ENCODE results near the gene ZNFX1.

DNA sequence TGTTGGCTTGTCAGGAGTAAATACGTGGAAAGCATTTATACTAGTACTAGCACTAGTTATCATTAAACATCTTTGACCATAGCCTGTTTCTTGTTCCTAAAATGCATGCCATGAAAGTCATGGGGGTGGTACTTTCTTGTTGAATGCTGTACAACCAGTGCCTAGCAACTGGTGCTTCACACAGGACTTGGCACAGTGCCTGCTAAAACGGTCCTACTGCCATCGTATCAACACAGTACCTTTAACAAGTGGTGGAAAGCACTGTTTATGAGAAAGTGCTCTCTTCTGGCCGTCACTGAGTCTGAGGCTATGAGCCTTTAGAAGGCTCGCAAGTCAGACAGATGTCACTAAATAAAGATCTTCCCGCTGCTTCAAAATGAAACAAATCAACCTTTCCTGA is 21.6 kb downstream of the ZNFX1 start:
- TF ChIP-seq, protein P1, sequence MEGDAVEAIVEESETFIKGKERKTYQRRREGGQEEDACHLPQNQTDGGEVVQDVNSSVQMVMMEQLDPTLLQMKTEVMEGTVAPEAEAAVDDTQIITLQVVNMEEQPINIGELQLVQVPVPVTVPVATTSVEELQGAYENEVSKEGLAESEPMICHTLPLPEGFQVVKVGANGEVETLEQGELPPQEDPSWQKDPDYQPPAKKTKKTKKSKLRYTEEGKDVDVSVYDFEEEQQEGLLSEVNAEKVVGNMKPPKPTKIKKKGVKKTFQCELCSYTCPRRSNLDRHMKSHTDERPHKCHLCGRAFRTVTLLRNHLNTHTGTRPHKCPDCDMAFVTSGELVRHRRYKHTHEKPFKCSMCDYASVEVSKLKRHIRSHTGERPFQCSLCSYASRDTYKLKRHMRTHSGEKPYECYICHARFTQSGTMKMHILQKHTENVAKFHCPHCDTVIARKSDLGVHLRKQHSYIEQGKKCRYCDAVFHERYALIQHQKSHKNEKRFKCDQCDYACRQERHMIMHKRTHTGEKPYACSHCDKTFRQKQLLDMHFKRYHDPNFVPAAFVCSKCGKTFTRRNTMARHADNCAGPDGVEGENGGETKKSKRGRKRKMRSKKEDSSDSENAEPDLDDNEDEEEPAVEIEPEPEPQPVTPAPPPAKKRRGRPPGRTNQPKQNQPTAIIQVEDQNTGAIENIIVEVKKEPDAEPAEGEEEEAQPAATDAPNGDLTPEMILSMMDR (IDR thresholded peaks at IDR 0.05): no peak
- TF ChIP-seq EZH2 (IDR thresholded peaks at IDR 0.05): no peak
- TF ChIP-seq EZH2phosphoT487 (IDR thresholded peaks at IDR 0.05): no peak
